Measurements from ENCODE around the gene SLC43A2.
"Not testable (repeated sequence)": the region's sequence is repeated elsewhere in the genome, so short reads cannot be mapped to it uniquely, and the experiment has no call there.

SLC43A2 gene

DNA sequence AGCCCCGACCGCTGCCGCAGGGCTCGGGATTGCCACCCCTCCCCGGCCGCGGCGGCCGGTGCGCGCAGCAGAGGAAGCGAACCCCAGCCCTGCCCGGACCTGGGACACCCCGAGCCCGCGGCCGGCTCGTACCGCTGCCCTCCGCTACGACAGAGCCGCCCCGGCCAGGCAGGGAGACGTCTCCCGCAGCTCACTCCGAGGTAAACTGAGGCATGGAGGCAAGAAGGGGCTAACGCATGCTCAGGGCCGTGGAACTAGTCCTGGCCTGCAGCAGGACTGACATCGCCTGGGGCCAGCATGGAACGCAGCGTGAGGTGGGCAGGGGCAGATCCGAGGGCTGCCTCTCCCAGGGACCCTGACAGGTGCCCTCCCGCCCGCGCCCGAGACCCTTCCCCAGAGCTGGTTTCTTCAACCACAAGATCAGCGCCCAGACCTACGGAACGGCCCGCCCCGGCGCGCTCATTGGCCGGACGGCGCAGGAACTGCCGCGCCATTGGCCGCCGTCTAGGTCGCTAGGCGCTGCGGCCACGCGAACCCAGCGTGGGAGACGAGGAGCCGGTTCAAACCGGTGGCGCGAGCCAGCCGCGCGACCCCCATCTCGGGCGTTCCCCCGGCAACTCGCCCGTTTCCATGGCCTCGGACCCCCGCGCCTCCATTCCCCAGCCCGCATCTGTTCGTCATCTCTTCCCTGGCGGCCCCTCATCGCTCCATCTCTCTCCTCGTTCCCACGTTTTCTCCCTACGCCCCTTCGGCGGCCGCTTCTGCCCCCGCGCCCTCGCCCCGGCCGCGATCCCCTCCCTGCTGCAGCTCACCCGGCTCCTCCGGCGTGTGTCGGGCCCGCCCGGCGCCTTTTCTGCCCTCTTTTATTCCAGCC lies at the start of gene SLC43A2:
Gene SLC43A2 (minus strand): TSS at position 853 of the 874 bp plus-strand sequence. CDS start 960 bp downstream, outside the sequence.
- peak; percentile 74 for DNase-seq (ENCODE audit: low spot score)

DNA sequence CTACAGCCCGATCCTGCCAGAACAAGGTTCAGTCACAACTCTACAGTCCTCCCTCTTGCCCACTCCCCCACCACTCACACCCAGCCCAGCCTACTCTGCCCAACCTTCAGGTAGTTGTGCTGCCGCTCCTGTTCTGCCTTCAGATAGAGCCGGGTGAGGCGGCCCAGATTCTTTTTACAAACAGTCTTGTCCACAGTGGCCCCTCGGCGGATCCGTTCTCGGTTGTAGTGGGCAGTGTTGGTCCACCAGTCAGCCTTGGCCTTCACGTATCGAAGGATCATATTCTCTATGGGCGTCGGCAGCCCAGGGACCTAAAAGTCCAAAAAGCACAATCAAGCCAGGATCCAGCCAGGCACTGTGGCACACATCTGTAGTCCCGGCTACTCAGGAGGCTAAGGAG lies 47.8 kb upstream of the SLC43A2 start:
- no peak for DNase-seq (ENCODE audit: low spot score)

DNA sequence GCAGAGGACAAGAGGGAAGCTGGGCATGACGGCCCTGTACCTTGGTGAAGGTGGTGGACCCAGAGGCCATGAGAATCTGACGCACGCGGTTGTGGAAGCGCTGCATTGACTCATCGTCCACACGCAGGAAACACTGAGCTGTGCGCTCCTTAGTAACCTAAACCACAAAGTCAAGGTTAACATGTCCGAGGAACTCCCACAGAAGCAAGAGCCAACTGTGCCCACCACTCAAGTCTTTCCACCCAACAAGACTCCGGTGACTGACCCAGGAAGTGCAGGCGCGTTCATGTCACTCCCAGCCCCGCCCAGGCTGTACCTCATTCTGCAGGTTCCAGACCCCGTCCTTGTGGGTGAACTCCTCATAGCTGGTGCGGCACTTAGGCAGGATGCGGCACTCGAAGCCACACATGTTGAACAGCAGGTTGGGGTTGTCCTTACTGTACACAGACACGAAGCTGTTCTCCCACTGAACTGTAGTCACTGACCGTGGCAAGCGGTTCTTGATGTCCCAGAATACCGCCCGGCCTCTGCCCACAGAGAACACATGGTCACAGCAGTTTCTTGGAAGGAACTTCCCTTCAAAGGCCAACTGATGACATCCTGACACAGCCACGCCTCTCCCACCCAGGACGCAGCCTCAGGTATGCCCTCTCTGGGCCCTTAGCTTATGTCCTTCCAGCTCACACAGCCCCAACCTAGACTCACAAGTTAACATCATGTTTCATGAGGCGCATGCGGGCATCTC lies 44.6 kb upstream of the SLC43A2 start:
- DNase-seq (ENCODE audit: low spot score), result peak; percentile 22

DNA sequence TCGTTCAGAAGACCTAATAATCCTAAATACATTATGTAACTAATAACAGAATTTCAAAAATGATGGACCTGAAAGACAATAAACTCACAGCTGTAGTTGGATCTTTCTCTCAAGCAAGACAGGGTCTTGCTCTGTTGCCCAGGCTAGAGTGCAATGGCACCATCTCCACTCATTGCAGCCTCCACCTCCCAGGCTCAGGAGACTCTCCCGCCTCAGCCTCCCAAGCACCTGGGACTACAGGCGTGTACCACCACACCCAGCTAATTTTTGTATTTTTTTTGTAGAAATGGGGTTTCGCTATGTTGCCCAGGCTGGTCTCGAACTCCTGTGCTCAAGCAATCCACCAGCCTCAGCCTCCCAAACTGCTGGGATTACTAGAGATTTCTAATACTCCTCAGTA lies 35.3 kb upstream of the SLC43A2 start:
- not testable (repeated sequence) for DNase-seq (ENCODE audit: low spot score)

DNA sequence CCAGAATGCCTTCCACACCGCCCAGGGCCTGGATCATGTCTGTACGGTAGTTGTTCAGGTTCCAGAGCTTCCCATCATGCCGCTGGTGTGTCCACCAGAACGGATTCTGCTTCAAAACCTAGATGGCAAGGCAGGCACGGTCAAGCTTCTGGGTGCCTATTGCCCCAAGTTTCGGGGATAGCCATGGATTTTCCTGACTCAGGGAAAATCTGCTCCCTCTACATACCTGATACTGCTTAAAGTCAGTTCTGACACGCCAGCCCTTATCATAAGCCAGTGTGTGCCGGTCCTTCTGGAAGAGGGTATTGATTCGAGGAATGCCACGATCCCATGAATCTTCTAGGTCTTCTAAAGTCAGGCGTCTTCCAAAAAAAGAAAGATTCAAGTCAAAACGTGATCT lies 32.4 kb upstream of the SLC43A2 start:
- DNase-seq (ENCODE audit: low spot score), result no peak

DNA sequence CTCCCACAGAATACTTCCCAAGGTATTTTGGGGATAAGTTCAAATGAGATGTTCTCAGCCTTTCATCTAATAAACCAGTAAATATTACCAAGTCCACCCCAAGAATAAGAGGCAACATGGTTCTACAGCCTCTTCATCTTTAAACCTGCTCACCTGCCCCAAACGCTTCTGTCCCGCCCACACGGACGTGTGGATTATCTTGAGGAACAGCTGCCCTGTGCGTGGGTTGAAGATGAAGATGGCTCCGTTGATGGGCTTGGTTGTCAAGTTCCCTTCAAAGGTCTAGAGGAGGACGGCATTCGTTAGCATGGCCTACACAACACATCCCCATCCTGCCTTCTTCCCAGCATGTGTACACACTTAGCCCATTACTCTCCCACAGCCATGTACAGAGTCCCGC lies 29.5 kb upstream of the SLC43A2 start:
- DNase-seq (ENCODE audit: low spot score), result no peak

DNA sequence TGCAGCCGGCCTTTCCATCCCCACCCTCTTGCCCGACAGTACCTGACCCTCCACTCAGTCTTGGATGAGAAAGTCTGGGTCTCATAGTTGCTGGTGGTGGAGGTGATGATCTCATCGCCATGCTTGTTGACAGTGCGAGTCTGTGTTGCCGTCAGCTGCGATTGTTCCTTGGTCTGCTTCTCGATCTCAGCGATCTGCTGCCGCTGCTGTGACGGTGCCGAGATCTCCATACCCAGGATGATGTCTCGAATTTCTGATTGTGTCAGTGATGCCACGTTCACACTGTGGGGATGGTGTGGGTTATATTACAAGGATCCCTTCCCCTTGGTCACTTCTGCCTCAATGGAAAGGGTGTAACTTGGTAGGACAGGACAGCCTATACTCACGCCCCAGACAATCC lies 25.1 kb upstream of the SLC43A2 start:
- DNase-seq (ENCODE audit: low spot score), result no peak

DNA sequence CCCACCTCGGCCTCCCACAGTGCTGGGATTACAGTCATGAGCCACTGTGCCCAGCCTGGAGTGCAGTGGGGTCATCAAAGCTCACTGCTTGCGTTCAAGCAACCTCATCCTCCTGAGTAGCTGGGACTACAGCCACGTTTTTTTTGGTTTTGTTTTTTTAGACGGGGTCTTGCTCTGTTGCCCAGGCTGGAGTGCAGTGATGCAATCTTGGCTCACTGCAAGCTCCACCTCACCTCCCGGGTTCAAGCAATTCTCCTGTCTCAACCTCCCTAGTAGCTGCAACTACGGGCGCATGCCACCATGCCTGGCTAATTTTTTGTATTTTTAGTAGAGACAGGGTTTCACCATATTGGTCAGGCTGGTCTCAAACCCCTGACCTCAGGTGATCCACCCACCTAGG lies 24.2 kb upstream of the SLC43A2 start:
- DNase-seq (ENCODE audit: low spot score), result not testable (repeated sequence)

DNA sequence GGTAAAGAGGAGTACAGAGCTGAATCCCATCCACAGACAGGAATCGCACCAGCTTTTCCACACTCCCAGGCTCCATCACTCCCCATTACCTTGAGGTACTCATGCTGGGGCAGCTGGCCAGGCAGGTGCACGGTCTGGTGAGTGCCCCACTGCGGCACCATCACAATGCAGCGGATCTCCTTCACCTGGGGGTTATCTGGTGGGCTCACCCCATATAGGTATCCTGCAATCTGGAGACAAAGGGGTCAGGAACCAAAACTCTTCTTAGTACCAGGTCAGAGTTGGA lies 22.9 kb upstream of the SLC43A2 start:
- no peak for DNase-seq (ENCODE audit: low spot score)

DNA sequence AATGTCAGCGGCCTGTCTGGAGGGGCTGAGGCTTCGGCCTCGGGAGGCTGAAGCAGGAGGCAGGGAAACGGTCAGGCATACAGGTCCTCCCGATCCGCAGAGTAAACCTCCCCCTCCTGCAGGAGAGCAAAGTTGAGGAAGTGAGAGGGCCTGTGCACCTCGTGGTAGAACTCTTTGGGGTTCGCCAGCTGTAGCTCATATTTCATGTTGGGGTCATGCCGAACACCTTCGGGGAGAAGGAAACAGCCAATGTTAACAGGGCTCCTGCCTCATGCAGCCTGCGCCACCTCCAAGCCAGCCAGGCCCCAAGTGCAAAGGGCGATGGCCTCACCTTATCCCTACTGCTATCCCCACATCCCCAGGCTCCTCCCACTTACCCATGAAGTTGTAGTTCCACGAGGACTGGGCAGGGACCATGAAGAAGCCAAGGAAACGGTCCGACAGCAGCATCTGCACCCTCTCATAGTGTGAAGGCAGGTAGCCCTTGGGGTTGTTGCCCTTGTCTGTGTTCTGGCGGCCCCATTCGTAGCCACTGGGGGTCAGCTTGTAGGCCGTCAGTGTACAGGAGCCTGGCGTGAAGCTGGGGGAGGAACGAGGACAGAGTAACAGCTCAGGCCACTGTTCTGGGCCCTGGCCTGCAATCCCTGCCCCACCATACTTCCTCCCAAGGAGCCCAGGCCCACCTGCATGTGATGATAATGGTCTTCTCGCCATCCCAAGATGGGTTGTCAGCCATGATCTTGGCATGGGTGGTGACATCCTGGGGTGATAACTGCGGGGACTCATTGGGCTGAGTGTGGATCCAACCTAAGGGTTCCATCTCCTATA lies 22.3 kb upstream of the SLC43A2 start:
- DNase-seq (ENCODE audit: low spot score), result no peak

DNA sequence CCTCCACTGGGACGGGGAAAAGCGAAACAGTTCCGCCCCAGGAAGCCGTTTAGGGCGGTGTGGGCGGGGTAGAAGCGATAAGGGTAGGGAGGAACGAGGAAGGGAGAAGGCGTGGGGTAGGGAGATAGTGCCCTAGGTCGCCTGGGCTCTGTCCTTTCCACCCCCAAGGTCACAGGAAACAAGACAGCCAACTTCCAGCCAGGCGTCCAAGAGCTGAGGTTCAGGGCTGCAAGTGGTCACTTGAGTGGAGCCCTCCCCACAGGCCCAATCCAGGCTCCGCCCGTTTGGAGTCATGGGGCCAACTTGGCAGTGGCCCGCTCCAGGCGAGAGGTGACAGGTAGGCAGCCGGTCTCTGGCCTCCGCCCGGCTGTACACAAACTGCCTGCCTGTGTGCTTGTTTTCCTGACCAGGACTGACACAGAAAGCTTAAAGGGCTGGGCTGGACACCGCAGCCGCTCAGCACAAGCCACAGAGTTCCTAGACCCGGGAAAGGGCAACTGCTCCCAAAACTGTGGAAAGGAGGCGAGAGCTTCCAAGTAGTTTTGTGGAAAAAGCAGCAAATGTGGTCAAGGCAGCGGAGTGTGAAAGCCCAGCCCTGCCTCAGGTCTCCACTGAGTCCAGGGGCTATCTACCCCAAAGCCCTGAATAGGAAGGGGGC lies 21.3 kb upstream of the SLC43A2 start, which contains the start of gene RILP:
Gene RILP (minus strand): TSS at position 23 of the 658 bp plus-strand sequence. CDS start 62 bp downstream, outside the sequence.
- DNase-seq (ENCODE audit: low spot score), result no peak

DNA sequence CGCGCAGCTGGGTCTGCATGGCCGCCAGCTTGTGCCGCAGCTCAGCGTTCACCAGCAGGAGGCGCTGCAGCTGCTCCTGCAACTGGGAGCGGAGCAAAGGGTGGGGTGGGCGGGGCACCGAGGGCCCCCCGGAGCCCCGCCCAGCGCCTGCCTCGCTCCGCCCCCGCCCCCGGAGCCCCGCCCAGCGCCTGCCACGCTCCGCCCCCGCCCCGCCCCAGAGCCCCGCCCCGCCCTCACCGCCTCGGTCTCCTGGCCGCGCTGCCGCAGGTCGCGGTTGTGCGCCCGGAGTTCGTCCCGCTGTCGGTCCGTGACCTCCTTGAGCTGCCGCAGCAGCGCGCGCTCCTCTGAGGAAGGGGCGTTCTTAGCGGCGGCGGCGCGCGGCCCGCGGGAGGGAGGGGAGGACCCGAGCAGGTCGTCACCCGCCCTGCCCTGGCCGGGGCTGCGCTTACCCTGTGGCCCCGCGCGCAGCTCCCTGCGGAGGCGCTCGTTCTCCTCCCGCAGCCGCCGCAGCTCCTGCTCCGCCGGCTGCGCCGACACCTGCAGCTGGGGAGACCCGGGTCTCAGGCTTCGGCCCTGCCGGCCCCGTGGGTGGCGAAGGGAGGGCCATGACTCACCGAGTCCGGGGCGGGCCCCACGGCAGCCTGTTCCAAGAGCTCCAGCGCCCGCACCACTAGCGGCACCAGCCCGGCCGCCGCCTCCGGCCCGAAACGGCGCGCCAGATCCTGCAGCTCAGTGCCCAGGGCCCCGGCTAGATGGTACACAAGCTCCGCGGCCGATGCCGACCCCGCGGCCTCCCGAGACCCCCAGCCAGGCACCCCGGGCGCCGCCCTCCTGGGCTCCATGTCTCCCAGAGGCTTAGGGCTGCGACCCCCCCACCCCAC lies 20.6 kb upstream of the SLC43A2 start:
- DNase-seq (ENCODE audit: low spot score), result peak; percentile 95

DNA sequence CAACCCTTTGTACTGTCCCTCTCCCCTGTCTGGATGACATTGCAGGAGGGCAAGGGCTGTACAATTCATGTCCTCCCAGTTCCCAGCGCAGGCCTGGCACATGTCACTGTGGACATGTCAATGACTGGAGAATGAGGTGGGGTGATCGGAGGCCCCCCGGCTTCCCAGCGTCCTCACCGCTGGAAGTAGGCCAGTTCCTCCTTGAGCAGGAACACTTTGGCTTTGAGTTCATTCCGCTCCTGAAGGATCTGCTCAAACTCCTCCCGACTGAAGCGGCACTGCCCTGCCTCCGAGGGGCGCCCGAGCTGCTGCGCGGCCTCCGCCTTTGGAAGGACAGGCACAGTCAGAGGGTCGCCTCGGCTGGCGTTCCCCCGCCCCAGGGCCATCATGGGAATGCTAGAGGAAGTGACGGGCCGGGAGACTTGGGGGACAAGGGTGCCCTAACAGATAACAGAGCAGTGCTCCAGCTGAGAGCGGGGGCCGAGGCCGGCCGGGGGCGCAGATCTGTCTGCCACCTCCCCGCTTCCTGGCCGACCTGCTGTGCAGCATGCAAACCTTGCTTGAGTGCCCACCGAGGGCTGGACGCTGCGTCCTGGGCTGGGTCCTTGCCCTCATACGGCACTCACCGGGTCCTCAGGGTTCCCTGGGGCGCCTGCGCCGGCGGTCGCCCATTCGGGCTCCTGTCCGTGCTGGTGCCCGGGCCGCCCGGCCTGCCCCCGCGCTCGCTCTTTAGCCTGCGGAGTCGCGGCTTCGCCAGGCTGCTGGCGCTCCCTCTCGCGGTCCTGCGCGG lies 19.7 kb upstream of the SLC43A2 start:
- no peak for DNase-seq (ENCODE audit: low spot score)

DNA sequence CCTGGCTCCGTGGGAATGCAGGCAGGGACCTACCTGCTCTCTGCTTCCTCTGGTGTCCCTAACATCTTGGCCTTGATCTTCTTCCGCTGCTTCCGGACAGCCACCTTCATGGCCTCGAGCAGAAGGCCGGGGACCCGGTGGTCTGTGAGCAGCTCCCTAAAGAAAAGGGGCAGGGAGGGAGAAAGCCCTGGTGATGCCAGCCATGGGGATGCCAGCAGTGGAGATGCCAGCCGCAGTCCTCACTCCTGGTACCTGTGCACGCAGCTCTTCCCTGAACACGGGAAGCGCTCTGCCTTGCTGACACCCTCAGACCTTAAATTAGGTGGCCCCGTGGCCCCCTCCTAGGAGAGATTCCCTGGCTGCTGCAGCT lies 19.2 kb upstream of the SLC43A2 start:
- no peak for DNase-seq (ENCODE audit: low spot score)

DNA sequence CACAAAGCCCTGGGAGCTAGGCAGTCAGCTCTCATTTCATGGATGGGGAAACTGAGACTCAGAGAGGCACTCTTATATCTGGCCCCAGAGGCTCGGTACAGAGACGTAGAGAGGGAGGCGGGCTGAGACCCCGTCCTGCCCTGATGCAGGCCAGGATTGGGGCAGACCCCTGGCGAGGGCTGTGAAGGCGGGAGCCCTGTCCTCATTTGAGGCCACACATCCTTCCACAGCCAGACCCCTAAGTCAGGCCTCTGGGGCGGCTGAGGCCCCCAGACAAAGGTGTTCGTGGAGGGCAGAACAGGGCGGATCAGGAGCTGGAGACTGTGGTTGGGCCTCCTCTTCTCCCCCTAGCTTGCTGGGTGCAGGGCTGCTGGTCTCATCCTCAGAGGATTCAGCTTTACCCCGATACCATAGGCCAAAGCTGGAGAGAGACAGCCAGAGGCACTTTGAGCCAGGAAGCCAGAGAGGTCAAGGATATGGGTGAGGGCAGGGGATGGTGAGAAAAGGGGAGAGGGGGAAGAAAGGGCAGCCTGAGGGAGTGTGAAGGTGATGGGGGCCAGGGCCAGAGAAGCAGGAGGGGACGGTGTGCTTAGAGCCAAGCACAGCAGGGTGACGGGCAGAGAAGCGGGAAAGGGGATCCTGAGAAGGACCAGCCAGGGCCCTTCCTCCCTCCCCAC lies 17.7 kb upstream of the SLC43A2 start:
- no peak for DNase-seq (ENCODE audit: low spot score)

DNA sequence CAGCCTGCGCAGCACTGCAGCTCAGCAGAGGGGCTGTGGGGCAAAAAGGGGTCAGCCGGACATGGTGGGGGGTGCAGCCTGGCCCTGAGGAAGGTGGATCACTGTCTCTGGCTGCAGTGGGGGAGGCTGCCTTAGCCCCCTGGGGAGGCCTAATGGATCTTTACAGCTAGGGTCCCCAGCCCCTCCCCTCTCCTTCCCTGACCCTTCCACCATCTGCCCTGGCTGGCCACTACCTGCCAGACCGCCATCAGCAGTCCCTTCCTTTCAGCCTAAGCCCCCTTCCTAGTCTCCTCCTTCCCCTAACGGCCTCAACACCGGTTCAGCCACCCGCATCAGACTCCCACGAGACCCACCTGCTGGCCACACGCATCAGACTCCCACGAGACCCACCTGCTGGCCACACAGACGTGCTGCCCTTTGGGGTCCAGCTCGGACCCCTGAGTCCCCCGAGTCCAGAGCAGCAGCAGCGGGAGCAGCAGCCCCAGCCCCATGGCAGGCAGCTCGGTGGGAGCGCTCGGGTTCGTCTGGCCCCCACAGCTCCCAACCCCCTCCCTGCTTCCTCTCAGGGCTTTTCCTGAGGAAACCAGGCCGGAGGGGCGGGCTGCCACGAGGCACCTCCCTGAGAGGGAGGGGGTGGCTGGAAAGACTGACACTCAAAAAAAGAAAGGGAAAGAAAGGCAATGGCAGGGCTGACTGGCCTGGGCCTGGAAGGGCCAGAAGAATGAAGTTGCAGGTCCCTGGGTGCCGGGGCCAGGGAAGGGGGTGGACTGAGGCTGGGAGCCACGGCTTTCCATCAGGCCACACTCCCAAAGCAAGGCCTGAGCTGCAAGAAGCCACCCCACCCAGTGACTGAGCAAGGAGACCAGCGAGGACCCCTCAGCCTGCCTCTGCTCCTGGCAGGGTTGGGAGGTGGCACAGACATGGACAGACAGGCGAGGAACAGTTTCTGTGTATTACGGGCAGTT lies 16.9 kb upstream of the SLC43A2 start, which contains the start of gene SCARF1:
Gene SCARF1 (minus strand): TSS at position 526 of the 965 bp plus-strand sequence. CDS start 35 bp downstream, at position 491.
- DNase-seq (ENCODE audit: low spot score), result no peak

DNA sequence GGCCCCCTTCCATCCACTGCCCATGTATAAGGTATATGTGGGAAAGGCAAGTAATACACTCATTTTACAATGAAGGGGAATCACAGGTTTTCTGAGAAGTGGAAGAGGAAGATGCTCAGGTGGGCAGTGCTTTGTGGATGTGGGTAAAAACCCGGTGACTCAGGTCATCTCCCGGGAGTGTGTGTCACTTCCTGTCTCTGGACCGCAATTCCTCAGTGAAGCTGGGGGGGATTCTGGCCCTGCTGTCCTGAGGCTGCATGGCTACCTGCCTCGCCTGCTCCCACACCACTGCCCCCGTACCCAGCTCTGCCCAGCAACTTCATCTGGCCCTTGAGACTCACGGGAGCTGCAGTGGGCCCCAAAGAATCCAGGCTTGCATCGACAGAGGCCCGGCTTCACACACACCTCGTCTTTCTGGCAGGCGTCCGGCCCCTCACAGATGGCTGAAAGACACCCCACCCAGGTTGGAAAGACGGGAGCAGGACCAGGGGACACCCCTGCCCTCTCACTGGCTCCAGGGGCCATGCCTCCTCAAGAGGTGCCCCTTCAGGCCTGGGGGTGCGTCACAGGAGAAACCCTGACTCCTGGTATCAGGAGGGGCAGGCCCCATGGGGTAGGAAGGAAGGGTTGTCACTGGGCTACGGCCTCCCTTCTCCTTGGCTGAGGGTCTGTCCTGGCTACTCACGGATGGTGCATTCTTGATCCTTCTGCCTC lies 16.0 kb upstream of the SLC43A2 start:
- peak; percentile 72 for DNase-seq (ENCODE audit: low spot score)

Measured in CD4-positive, alpha-beta T cell treated with Interleukin-15 for 4 hours (primary cell).